GM18870 (cell line): ENCODE results near the gene ARGFX.
"Not testable (repeated sequence)": the region's sequence is repeated elsewhere in the genome, so short reads cannot be mapped to it uniquely, and the experiment has no call there.

ENCODE experiments used
- ATAC-seq: cut with Tn5 transposase; IDR thresholded peaks from one replicate; pipeline ENCODE4 v1.9.1; 2021; ENCODE audit warnings: moderate library complexity; ENCODE audit not compliant: unreplicated experiment

Gene ARGFX

DNA sequence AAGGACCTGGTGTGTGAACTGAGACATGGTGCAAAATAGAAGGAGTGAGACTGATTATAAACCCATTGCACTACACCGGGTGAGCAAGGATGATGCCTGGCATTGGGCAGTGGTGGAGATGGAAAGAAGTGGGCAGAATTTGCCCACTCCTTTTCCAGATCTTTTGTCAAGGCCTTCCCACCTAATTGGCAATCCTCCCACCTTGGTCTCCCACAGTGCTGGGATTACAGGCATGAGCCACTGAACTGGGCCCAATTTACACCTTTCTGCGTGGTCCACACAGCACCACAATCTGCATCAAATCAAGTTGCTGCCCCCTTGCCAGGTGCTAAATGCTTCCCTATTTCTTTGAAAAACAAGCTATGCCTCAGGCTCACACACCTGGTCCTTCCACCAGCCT lies 30.8 kb downstream of the ARGFX start:
- ATAC-seq: no peak

DNA sequence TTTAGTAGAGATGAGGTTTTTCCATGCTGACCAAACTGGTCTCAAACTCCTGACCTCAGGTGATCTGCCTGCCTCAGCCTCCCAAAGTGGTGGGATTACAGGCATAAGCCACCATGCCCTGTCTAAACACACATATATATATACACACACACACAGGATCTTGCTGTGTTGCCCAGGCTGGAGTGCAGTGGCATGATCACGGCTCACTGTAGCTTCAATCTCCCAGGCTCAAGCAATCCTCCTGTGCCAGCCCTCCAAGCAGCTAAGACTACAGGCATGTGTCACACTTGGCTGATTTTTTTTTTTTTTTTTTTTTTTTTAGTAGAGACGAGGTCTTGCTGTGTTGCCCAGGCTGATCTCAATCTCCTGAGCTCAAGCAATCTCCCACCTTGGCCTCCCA lies 32.2 kb downstream of the ARGFX start:
- ATAC-seq: not testable (repeated sequence)

DNA sequence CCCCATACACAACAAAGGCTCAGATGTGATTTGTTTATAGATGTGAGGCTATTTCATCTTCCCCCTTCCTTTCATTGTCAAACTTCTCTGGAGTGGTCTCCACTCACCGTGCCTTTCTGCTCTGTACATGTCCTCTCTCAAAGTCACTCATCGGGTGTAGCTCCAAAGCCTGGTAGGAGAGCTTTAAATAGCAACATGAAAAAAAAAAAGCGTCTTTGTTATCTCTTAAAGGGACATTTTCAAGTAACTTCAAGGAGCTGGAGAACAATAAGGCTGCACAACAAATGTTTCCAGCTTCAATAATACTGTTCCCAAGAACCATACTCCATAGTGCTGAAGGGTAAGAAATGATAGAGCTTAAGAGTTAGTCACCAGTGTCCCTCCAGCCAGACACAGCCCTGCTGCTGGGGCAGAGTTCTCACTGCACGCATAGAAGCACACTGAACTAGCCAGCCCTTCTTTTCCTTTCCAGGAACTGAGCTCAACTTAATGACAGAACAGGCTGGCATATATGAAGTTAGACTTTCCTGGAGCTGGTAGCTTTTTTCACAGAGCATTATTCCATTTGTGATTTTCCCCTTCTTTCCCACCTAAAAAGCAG lies 33.6 kb downstream of the ARGFX start:
- no peak for ATAC-seq

DNA sequence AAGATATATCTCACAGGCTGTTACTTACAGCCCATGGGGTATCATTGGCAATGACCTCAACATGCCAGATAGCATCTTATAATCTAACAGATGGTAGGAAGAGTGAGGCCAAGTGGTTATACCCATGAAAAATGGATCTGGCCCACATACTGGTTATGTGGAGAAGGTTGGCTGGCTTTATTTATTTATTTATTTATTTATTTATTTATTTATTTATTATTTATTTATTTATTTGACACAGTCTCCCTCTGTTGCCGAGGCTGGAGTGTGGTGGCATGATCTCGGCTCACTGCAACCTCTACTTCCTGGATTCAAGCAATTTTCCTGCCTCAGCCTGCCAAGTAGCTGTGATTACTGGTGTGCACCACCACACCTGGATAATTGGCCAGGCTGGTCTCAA lies 37.0 kb downstream of the ARGFX start:
- ATAC-seq: no peak

DNA sequence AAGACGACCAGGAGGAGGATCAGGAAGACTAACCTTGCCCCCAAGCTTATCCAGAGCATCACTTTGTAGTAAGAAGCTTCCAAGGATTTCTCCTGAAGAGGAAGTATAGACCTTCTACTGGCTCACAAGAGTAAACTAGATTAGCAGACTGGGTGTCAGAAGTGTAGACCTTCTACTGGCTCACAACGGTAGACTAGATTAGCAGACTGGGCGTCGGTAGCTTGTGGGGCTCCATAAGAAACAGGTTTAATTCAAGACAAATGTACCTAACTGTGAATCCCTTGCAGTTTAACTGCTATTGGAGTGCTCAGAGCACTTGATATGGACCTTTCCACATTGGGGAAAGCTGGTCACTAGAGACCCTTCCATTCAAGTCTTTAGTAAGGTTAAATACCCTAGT lies 38.4 kb downstream of the ARGFX start:
- no peak for ATAC-seq
